ENCODE results near the gene PRDM16.

DNA sequence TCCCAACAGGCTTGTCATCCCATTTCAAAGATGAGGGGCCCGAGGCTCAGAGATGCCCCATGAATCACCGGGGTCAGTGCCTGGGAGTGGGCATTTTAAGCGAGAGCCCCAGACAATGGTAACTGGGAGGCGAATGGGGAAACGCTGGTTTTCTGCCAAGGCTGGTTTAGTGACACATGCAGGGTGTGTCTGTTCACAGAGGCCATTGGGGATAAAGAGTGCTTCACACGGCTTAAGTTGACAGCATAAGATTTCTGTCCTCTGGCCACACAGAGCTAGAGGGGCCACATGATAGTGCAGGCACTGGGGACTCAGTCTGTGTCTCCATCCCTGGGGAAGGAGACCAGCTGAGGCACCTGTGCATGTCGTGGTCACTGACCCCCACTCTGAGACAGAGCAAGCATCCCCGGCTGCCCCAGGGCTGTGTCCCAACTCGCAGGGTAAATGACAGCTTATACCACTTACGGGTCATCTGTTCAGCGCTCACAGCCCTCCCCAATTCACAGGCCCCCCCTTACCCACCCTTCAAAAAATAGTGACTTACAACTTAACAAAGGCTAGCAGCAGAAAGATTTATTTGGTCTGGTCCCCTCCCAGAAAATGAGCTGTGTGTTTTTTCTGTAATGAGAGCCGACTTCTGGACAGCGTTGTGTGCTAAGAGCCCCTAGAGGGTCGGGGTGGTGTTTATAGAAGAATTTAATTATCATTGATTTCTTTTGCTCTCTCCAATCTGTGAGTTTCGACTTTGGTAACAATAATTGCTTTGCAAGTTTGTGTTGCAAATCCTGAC is 350.6 kb downstream of the PRDM16 start:
- TF ChIP-seq REST (IDR thresholded peaks at IDR 0.05; ENCODE audit: low read depth) (no peak), EZH2 (IDR thresholded peaks at IDR 0.05) (no peak), RAD21 (IDR thresholded peaks at IDR 0.05; ENCODE audit: low read depth) (no peak), CEBPB (IDR thresholded peaks at IDR 0.05; ENCODE audit: low read depth) (no peak), POLR2A (IDR thresholded peaks at IDR 0.05; ENCODE audit: borderline replicate concordance, extremely low read depth, insufficient read depth, insufficient read length) (no peak), TCF7L2 (IDR thresholded peaks at IDR 0.05; ENCODE audit: borderline replicate concordance, extremely low read depth, insufficient read depth, insufficient read length) (no peak), EZH2phosphoT487 (IDR thresholded peaks at IDR 0.05; ENCODE audit: borderline replicate concordance) (no peak), JUND (IDR thresholded peaks at IDR 0.05) (no peak), POLR2AphosphoS5 (IDR thresholded peaks at IDR 0.05; ENCODE audit: low read depth, low read length) (no peak), YY1 (IDR thresholded peaks at IDR 0.05; ENCODE audit: extremely low read depth, insufficient replicate concordance, low read depth, low read length) (no peak), ZBTB33 (IDR thresholded peaks at IDR 0.05; ENCODE audit: extremely low read depth, insufficient replicate concordance, low read length) (no peak), EGR1 (IDR thresholded peaks at IDR 0.05; ENCODE audit: low read depth) (no peak)
- TF ChIP-seq, protein P1, sequence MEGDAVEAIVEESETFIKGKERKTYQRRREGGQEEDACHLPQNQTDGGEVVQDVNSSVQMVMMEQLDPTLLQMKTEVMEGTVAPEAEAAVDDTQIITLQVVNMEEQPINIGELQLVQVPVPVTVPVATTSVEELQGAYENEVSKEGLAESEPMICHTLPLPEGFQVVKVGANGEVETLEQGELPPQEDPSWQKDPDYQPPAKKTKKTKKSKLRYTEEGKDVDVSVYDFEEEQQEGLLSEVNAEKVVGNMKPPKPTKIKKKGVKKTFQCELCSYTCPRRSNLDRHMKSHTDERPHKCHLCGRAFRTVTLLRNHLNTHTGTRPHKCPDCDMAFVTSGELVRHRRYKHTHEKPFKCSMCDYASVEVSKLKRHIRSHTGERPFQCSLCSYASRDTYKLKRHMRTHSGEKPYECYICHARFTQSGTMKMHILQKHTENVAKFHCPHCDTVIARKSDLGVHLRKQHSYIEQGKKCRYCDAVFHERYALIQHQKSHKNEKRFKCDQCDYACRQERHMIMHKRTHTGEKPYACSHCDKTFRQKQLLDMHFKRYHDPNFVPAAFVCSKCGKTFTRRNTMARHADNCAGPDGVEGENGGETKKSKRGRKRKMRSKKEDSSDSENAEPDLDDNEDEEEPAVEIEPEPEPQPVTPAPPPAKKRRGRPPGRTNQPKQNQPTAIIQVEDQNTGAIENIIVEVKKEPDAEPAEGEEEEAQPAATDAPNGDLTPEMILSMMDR (IDR thresholded peaks at IDR 0.05 in 2 of 3, conservative IDR thresholded peaks at IDR 0.05 in 1 of 3; ENCODE audit: borderline replicate concordance in 1 of 3, insufficient read depth in 1 of 3, low read depth in 2 of 3, low read length in 2 of 3) = no peak
